Measurements from ENCODE around the gene PALD1.

DNA sequence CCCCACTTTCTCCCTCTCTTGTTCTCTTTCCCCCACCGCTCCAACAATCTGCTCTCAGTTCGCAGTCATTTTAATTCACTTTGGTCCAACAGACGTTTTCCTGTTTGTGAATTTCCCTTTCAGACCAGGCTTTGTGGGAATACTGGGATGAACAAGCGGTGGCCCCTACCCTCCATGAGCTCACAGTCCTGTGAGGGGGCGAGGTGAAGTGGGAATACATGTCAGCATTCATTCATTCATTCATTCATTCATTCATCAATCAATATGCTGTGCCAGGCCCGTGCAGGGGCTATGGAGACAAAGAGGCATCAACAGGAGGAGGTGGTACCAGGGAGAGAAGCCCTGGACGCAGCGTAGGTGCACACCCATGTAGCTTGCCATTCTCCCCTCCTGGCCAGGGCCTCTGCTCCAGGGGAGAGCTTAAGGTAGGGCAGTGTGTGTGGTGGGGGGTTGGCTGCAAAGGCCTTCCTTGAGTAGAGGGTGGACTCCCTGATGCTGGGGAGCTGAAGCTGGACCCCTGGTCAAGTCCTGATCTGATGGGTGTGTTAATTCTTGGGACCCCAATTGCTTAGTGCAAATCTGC, 107.9 kb downstream of the PALD1 start:
- TF ChIP-seq, protein P1, sequence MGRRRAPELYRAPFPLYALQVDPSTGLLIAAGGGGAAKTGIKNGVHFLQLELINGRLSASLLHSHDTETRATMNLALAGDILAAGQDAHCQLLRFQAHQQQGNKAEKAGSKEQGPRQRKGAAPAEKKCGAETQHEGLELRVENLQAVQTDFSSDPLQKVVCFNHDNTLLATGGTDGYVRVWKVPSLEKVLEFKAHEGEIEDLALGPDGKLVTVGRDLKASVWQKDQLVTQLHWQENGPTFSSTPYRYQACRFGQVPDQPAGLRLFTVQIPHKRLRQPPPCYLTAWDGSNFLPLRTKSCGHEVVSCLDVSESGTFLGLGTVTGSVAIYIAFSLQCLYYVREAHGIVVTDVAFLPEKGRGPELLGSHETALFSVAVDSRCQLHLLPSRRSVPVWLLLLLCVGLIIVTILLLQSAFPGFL (CRISPR knock-in tag; IDR thresholded peaks at IDR 0.05): no peak
- TF ChIP-seq ZBTB46 (CRISPR knock-in tag; IDR thresholded peaks at IDR 0.05; ENCODE audit: borderline replicate concordance) (no peak), RBM22 (optimal IDR thresholded peaks at IDR 0.05; ENCODE audit: low read length) (no peak), POLR2AphosphoS5 (IDR thresholded peaks at IDR 0.05; ENCODE audit: low read depth, low read length) (no peak), PLSCR1 (CRISPR knock-in tag; IDR thresholded peaks at IDR 0.05; ENCODE audit: borderline replicate concordance) (no peak), FOSL1 (CRISPR knock-in tag; IDR thresholded peaks at IDR 0.05; ENCODE audit: borderline replicate concordance) (no peak), JUNB (CRISPR knock-in tag; IDR thresholded peaks at IDR 0.05; ENCODE audit: borderline replicate concordance) (no peak), ZBTB1 (CRISPR knock-in tag; IDR thresholded peaks at IDR 0.05; ENCODE audit: borderline replicate concordance) (no peak), JDP2 (CRISPR knock-in tag; IDR thresholded peaks at IDR 0.05; ENCODE audit: borderline replicate concordance) (no peak), RFX5 (IDR thresholded peaks at IDR 0.05; ENCODE audit: low read depth, low read length) (no peak)
- TF ChIP-seq, protein P2, sequence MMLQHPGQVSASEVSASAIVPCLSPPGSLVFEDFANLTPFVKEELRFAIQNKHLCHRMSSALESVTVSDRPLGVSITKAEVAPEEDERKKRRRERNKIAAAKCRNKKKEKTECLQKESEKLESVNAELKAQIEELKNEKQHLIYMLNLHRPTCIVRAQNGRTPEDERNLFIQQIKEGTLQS (CRISPR knock-in tag; IDR thresholded peaks at IDR 0.05): no peak
- TF ChIP-seq, protein P3, sequence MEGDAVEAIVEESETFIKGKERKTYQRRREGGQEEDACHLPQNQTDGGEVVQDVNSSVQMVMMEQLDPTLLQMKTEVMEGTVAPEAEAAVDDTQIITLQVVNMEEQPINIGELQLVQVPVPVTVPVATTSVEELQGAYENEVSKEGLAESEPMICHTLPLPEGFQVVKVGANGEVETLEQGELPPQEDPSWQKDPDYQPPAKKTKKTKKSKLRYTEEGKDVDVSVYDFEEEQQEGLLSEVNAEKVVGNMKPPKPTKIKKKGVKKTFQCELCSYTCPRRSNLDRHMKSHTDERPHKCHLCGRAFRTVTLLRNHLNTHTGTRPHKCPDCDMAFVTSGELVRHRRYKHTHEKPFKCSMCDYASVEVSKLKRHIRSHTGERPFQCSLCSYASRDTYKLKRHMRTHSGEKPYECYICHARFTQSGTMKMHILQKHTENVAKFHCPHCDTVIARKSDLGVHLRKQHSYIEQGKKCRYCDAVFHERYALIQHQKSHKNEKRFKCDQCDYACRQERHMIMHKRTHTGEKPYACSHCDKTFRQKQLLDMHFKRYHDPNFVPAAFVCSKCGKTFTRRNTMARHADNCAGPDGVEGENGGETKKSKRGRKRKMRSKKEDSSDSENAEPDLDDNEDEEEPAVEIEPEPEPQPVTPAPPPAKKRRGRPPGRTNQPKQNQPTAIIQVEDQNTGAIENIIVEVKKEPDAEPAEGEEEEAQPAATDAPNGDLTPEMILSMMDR (CRISPR knock-in tag; IDR thresholded peaks at IDR 0.05): no peak
- TF ChIP-seq, protein P4, sequence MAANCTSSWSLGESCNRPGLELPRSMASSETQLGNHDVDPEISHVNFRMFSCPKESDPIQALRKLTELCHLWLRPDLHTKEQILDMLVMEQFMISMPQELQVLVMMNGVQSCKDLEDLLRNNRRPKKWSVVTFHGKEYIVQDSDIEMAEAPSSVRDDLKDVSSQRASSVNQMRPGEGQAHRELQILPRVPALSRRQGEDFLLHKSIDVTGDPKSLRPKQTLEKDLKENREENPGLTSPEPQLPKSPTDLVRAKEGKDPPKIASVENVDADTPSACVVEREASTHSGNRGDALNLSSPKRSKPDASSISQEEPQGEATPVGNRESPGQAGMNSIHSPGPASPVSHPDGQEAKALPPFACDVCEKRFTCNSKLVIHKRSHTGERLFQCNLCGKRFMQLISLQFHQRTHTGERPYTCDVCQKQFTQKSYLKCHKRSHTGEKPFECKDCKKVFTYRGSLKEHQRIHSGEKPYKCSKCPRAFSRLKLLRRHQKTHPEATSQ (CRISPR knock-in tag; IDR thresholded peaks at IDR 0.05; ENCODE audit: borderline replicate concordance): no peak

Data from HepG2 (cell line).